H1 (cell line): Measurements from ENCODE around the gene CCNC. TPM values are rescaled to one million over a fixed set of nuclear protein-coding genes. Genes with fewer than 3 reads are reported as not detected.

Source experiments
- CTCF ChIA-PET: fragments of 300-600 bp; sonication (Branson Sonifier 250); formaldehyde crosslinking; loops from one replicate; lab custom pipeline; 2021; ENCODE audit not compliant: partially characterized antibody; lab: Charles Lee
- POLR2A ChIA-PET: fragments of 300-600 bp; sonication (Branson Sonifier 250); formaldehyde crosslinking; loops from one replicate; lab custom pipeline; 2021; ENCODE audit warnings: inconsistent platforms; ENCODE audit not compliant: partially characterized antibody; lab: Charles Lee
- DNase-seq, 2 experiments: peaks; one replicate each; pipeline versions ENCODE4 v3.0.0 to v3.0.0-alpha.2; 2010 to 2022; ENCODE audit warnings: low spot score in 2 of 2, low read depth in 1 of 2, mixed read lengths in 1 of 2
- FAIRE-seq: peaks from 2 replicates; lab custom pipeline; 2011; peaks lifted over from hg19 to GRCh38; lab: Jason Lieb, UNC
- H2AFZ ChIP-seq: 2 replicates; pipeline ENCODE4 v1.8.1; 2012; ENCODE audit warnings: low read length, inconsistent platforms
- H2AK5ac ChIP-seq: 2 replicates; pipeline ENCODE4 v1.6.1; 2013; ENCODE audit warnings: low read depth, low read length
- H2BK120ac ChIP-seq: replicated peaks from 2 replicates; pipeline ENCODE3; 2013; ENCODE audit warnings: low read depth, low read length, inconsistent platforms
- H2BK12ac ChIP-seq: 2 replicates; pipeline ENCODE4 v1.6.1; 2013; ENCODE audit warnings: low read depth, low read length
- H2BK15ac ChIP-seq: 2 replicates; pipeline ENCODE4 v1.6.1; 2013; ENCODE audit warnings: low read length
- H2BK20ac ChIP-seq: 2 replicates; pipeline ENCODE4 v1.6.1; 2013; ENCODE audit warnings: low read length
- H2BK5ac ChIP-seq: 2 replicates; pipeline ENCODE4 v1.6.1; 2013; ENCODE audit warnings: low read depth, low read length
- H3K14ac ChIP-seq: 2 replicates; pipeline ENCODE4 v1.6.1; 2013; ENCODE audit warnings: inconsistent platforms; ENCODE audit not compliant: insufficient read length
- H3K18ac ChIP-seq: 2 replicates; pipeline ENCODE4 v1.6.1; 2013; ENCODE audit warnings: low read length; ENCODE audit errors: extremely low read depth
- H3K23ac ChIP-seq: 2 replicates; pipeline ENCODE4 v1.6.1; 2013; ENCODE audit warnings: inconsistent platforms; ENCODE audit not compliant: insufficient read length
- H3K23me2 ChIP-seq: 2 replicates; pipeline ENCODE4 v1.6.1; 2013; ENCODE audit warnings: low read depth, low read length
- H3K27ac ChIP-seq: 2 replicates; pipeline ENCODE4 v1.6.1; 2011; ENCODE audit warnings: low read depth, low read length, inconsistent platforms
- H3K27me3 ChIP-seq, 4 experiments: replicated peaks in 1 of 4; 1 replicate in 1 of 4; 2 replicates in 3 of 4; pipeline versions ENCODE4 v1.6.1 to v1.8.1; 2011 to 2013; ENCODE audit warnings: low read length in 3 of 4, mild to moderate bottlenecking in 3 of 4, inconsistent platforms in 2 of 4, mixed read lengths in 2 of 4, moderate library complexity in 1 of 4; ENCODE audit not compliant: control insufficient read depth in 3 of 4, insufficient read depth in 3 of 4; ENCODE audit errors: extremely low read depth in 1 of 4
- H3K36me3 ChIP-seq, 4 experiments: 2 replicates each; pipeline versions ENCODE4 v1.6.1 to v1.8.1; 2011 to 2013; ENCODE audit warnings: mild to moderate bottlenecking in 4 of 4, low read length in 3 of 4, moderate library complexity in 2 of 4, control low read depth in 1 of 4, inconsistent platforms in 1 of 4; ENCODE audit not compliant: insufficient read depth in 4 of 4, control insufficient read depth in 2 of 4
- H3K4ac ChIP-seq: replicated peaks from 2 replicates; pipeline ENCODE3; 2013; ENCODE audit warnings: low read length, low read depth, mixed read lengths, inconsistent platforms; ENCODE audit not compliant: insufficient read length
- H3K4me1 ChIP-seq, 4 experiments: replicated peaks in 1 of 4; 1 replicate in 1 of 4; 2 replicates in 3 of 4; pipeline versions ENCODE4 v1.6.1 to v1.8.1; 2011 to 2013; ENCODE audit warnings: low read length in 3 of 4, inconsistent platforms in 2 of 4, mixed read lengths in 1 of 4; ENCODE audit not compliant: insufficient read depth in 4 of 4, control insufficient read depth in 3 of 4
- H3K4me2 ChIP-seq, 2 experiments: 2 replicates each; pipeline versions ENCODE4 v1.6.1 to v1.8.1; 2011 to 2013; ENCODE audit warnings: low read depth in 2 of 2, low read length in 2 of 2, control low read depth in 1 of 2, inconsistent platforms in 1 of 2, mild to moderate bottlenecking in 1 of 2; ENCODE audit not compliant: insufficient read depth in 1 of 2
- H3K4me3 ChIP-seq, 4 experiments: fragments of 200-600, 300-600 bp in 1 of 4; sonication (generic), shearing (Covaris generic), sonication (Bioruptor Twin) in 1 of 4; 2 replicates each; pipeline versions ENCODE4 v1.5.1 to v1.8.1; 2011 to 2016; ENCODE audit warnings: low read length in 4 of 4, low read depth in 3 of 4, control low read depth in 2 of 4, inconsistent platforms in 2 of 4, mild to moderate bottlenecking in 2 of 4, mixed read lengths in 1 of 4, moderate library complexity in 1 of 4; ENCODE audit not compliant: insufficient read depth in 2 of 4; ENCODE audit errors: extremely low read depth in 1 of 4
- H3K56ac ChIP-seq: replicated peaks from 2 replicates; pipeline ENCODE3; 2013; ENCODE audit warnings: low read depth, mild to moderate bottlenecking, mixed read lengths, low read length, inconsistent platforms; ENCODE audit not compliant: insufficient read length
- H3K79me1 ChIP-seq: 2 replicates; pipeline ENCODE4 v1.6.1; 2013; ENCODE audit warnings: low read depth, low read length, control low read depth
- H3K79me2 ChIP-seq, 2 experiments: 2 replicates each; pipeline versions ENCODE4 v1.6.1 to v1.8.1; 2012 to 2013; ENCODE audit warnings: low read length in 2 of 2, mild to moderate bottlenecking in 2 of 2, inconsistent platforms in 1 of 2; ENCODE audit not compliant: insufficient read depth in 2 of 2, control insufficient read depth in 1 of 2
- H3K9ac ChIP-seq, 4 experiments: replicated peaks in 1 of 4; 1 replicate in 1 of 4; 2 replicates in 3 of 4; pipeline versions ENCODE4 v1.6.1 to v1.8.1; 2011 to 2013; ENCODE audit warnings: low read depth in 3 of 4, low read length in 3 of 4, control low read depth in 2 of 4, mild to moderate bottlenecking in 2 of 4, moderate library complexity in 2 of 4, inconsistent platforms in 1 of 4; ENCODE audit errors: extremely low read depth in 1 of 4
- H3K9me3 ChIP-seq, 2 experiments: 2 replicates each; pipeline versions ENCODE4 v1.6.1 to v1.8.1; 2012 to 2013; ENCODE audit warnings: mild to moderate bottlenecking in 2 of 2, moderate library complexity in 2 of 2, control low read depth in 1 of 2, inconsistent platforms in 1 of 2, low read depth in 1 of 2, low read length in 1 of 2, mixed read lengths in 1 of 2; ENCODE audit not compliant: insufficient read depth in 2 of 2
- H4K20me1 ChIP-seq, 2 experiments: replicated peaks in 1 of 2; 2 replicates each; pipeline versions ENCODE3 to v1.8.1; 2011 to 2013; ENCODE audit warnings: inconsistent platforms in 2 of 2, low read length in 2 of 2, mild to moderate bottlenecking in 1 of 2; ENCODE audit not compliant: insufficient read depth in 2 of 2, control insufficient read depth in 1 of 2
- H4K5ac ChIP-seq: 2 replicates; pipeline ENCODE4 v1.6.1; 2013; ENCODE audit warnings: low read length, low read depth, mixed read lengths, inconsistent platforms; ENCODE audit not compliant: insufficient read length
- H4K8ac ChIP-seq: 2 replicates; pipeline ENCODE4 v1.8.0; 2013; ENCODE audit warnings: mild to moderate bottlenecking, moderate library complexity, low read length, inconsistent platforms; ENCODE audit not compliant: insufficient read depth; ENCODE audit errors: extremely low read depth
- H4K91ac ChIP-seq: replicated peaks from 2 replicates; pipeline ENCODE3; 2013; ENCODE audit warnings: low read length, mixed read lengths, inconsistent platforms; ENCODE audit not compliant: insufficient read length
- ASH2L ChIP-seq: fragments of 200-600, 300-600 bp; sonication (generic); IDR thresholded peaks from one replicate; pipeline ENCODE4 v1.7.1; 2017; ENCODE audit warnings: low read length
- NRF1 ChIP-seq: IDR thresholded peaks from 2 replicates; pipeline ENCODE4 v1.6.1; 2011; ENCODE audit warnings: mild to moderate bottlenecking, low read depth, low read length, improper control_type of control experiment
- TCF12 ChIP-seq: IDR thresholded peaks from 2 replicates; pipeline ENCODE4 v1.6.1; 2011; ENCODE audit warnings: low read depth, mild to moderate bottlenecking, low read length
- WGBS, 2 experiments: shearing (Covaris generic) in 1 of 2; methylation state at CpG; one replicate each; pipeline versions ENCODE4 v1.1.6 to v1.1.7; 2013 to 2015; ENCODE audit warnings: low lambda C conversion rate in 2 of 2, mixed read lengths in 2 of 2, inconsistent platforms in 1 of 2, low coverage in 1 of 2, missing lambda C conversion rate in 1 of 2; ENCODE audit not compliant: insufficient replicate concordance in 2 of 2, insufficient coverage in 1 of 2, insufficient read length in 1 of 2; ENCODE audit errors: extremely low coverage in 1 of 2, missing lambda C conversion rate in 1 of 2; 5-methylcytosine and 5-hydroxymethylcytosine counted together
- polyA plus RNA-seq, 7 experiments: library from polyadenylated mRNA; depleted of rRNA in 3 of 7; stranded (reverse) in 5 of 7; unstranded in 2 of 7; fragments of >200 nt in 5 of 7; fragments of 200-250 nt in 2 of 7; gene quantifications; 1 replicate in 5 of 7; 2 replicates in 1 of 7; 4 replicates in 1 of 7; pipeline versions ENCODE4 v1.2.1 to v1.2.3, GENCODE V29; 2011 to 2013; ENCODE audit warnings: missing spikeins in 2 of 7, mixed read lengths in 2 of 7
- total RNA-seq: library from RNA; stranded (reverse); fragmentation: NEBNext Ultra II Directional; extraction: Animal tissue kit (Norgen Biotek cat#: 25700); gene quantifications from 2 replicates; pipeline ENCODE4 v1.2.1, GENCODE V29; 2021

The CCNC gene
- total and polyA plus RNA-seq, 2 of the 8 experiments (the other 6 are each of a cell fraction or from before 2014, with no cell fraction given): 45.4 to 107 TPM

DNA sequence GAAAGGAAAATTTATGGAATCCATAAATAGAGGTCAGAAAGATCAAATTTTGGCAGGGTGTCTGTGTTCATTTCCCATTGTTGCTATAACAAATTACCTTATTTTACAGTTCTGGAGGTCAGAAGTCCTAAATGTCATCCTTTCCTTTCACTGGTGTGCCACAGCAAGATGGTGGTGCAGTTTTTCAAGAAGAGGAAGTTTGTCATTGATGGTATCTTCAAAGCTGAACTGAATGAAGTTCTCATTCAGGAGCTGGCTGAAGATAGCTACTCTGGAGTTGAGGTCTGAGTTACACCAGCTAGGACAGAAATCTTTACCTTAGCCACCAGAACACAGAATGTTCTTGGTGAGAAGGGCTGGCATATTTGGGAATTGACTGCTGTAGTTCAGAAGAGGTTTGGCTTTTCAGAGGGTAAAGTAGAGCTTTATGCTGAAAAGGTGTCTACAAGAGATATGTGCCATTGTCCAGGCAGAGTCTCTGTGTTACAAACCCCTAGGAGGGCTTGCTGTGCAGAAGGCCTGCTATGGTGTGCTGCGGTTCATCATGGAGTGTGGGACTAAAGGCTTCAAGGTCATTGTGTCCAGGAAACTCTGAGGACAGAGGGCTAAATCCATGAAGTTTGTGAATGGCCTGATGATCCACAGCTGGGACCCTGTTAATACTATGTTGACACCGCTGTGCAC, 7.2 kb upstream of the CCNC start:
- no peaks in the 10 kb centered on the region for H3K9me3 ChIP-seq
- no peak overlapping the region for H4K5ac ChIP-seq
- H3K27me3 ChIP-seq: peaks cover 0 to 4% (median under 1%) of the 10 kb centered on the region in 4 experiments; a peak in 2 of 7 replicates
- FAIRE-seq (no peak), DNase-seq (no peak)
- no peak overlapping the region for H3K14ac ChIP-seq
- no peaks in the 10 kb centered on the region for H3K79me2 ChIP-seq
- no peak overlapping the region for H3K4me2 ChIP-seq
- no peak overlapping the region for H2BK120ac ChIP-seq
- no peaks in the 10 kb centered on the region for H4K20me1 ChIP-seq
- no peak overlapping the region for H3K23ac ChIP-seq
- H2BK15ac ChIP-seq: no peak overlapping the region
- 88% methylated on average over 2 of the region's 2 CpGs; no CpG with 5 or more reads in 1 of the 2 experiments for WGBS, 2 experiments
- no peak overlapping the region for H4K8ac ChIP-seq
- no peak overlapping the region for H2BK12ac ChIP-seq
- no peak overlapping the region for H3K4me3 ChIP-seq
- no peaks in the 10 kb centered on the region for H3K4me1 ChIP-seq
- H3K9ac ChIP-seq: no peak overlapping the region
- H3K18ac ChIP-seq: no peak overlapping the region
- CTCF ChIA-PET: interaction anchor here (1.8 kb wide), 1 partner anchor 10 kb away, joined by 5 read pairs; no protein-coding TSS in a partner anchor
- H2AK5ac ChIP-seq: no peak overlapping the region
- no peak overlapping the region for H3K56ac ChIP-seq
- H3K23me2 ChIP-seq: no peaks in the 10 kb centered on the region
- no peaks in the 10 kb centered on the region for H3K36me3 ChIP-seq
- H4K91ac ChIP-seq: no peak overlapping the region
- H2AFZ ChIP-seq: no peak overlapping the region
- no peak overlapping the region for H2BK5ac ChIP-seq
- H3K79me1 ChIP-seq: no peaks in the 10 kb centered on the region
- TF ChIP-seq ASH2L (no peak), TCF12 (no peak), NRF1 (no peak)
- TF ChIP-seq, all 59 proteins: peak for 0
- POLR2A ChIA-PET: no interaction called here
- no peak overlapping the region for H3K27ac ChIP-seq
- H3K4ac ChIP-seq: no peak overlapping the region
- H2BK20ac ChIP-seq: no peak overlapping the region
